ENCODE measurements around the gene YWHAG.
"Not testable (repeated sequence)": the region's sequence is repeated elsewhere in the genome, so short reads cannot be mapped to it uniquely, and the experiment has no call there.

Gene YWHAG

DNA sequence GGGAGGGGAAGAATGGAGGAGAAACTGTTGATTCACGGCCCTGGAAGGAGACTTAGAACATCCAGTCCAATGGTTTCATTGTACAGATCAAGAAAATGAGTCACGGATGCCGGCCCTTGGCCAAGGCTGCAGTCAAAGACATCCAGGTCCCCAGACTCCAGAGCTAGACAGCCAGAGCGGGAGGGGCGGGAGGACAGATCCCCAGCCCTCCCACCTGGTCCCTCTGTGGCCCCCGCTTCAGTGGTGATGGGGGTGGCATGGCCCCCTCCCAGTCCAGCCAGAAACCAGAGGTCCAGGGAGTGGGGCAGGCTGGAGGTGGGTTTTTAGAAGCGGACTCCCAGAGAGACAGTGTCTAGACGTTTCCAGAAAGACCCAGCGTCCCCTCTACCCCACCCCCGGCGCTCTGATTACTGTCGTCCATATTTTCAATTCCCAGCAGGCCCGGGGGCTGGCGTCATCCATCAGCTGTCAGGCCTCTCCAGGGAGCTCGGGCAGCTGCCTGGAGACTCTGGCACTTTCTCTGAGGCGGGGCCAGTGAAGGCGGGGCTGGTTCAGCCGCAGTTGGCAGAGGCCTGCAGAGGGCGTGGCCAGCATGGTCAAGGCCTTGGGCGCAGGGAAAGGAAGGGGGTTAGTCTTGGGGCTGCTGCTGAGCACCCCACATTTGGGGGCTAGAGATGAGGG is 64.3 kb downstream of the YWHAG start:
- peak; percentile 85 for DNase-seq (ENCODE audit: low spot score)

DNA sequence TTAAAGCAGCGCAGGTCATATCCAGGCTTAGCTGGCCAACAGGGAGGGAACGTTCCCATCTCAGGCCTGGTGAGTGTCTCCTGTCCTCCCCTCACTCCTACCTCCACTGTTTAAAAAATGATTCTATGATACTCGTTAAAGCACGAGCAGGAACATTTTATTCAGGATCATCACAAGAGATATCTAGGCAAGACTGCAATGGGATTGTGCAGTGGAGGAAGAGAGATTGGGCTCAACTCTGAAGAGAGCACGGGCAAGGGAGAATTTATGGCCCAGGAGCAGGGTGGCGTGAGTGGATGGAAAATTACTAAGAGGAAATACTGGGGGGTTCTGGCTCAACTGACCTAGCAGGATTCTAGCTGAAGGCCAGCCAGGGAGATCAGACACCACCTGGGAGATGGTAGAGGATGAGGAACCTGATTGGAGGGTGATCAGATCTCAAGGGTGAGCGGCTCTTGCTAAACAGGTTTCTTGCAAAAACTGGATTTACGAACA is 65.3 kb downstream of the YWHAG start:
- DNase-seq (ENCODE audit: low spot score) = no peak

- DNase-seq (ENCODE audit: low spot score) = not testable (repeated sequence)
These were observed 65.9 kb downstream of the YWHAG start for GRCh38 chr7:76292911-76293310.

DNA sequence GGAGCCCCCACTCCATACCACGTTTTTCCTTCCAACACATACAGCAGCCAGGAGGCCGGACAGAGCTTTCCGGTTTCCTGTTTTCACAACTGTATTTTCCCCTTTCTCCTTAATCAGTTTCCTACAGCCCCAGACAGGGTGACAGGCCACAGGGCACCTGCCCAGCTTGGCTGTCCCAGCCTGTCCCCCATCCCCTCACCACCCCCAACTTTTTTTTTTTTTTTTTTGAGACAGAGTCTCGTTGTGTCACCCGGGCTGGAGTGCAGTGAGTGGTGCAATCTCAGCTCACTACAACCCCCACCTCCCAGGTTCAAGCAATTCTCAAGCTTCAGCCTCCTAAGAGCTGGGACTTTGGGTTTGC is 66.6 kb downstream of the YWHAG start:
- DNase-seq (ENCODE audit: low spot score) = no peak

GRCh38 chr7:76291351-76292212 is 67.2 kb downstream of the YWHAG start:
- peak; percentile 95 for DNase-seq (ENCODE audit: low spot score)

- DNase-seq (ENCODE audit: low spot score) = not testable (repeated sequence)
These were observed 67.9 kb downstream of the YWHAG start for GRCh38 chr7:76290847-76291350.

DNA sequence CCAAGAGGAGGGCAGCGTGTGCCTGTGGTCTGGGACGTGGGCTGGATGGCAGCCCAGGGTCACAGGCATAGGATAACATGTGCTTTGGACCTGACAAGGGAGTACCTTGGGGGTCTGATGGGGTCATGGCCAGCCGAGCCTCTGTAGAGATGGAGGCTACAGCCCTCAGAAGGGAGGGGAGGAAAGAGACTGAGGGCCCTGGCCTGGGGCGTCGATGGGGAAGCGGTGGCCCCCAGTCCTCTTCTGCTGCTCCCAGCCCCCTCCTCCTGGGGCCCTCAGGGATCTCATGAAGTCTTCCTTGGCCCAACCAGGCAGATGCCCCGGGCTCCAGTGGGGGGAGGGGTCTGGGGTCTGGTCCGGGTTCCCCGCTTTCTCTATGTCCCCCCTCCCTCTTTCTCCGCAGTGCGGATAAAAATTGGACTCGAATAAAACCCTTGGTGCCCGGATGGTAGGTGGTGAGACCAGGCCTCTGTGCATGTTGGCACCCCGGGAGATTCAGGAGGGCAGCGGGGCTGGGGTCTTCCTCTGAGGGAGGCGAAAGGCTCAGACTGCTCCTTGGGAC is 71.9 kb downstream of the YWHAG start:
- DNase-seq (ENCODE audit: low spot score) = no peak

GRCh38 chr7:76285604-76286374 is 73.0 kb downstream of the YWHAG start:
- DNase-seq (ENCODE audit: low spot score) = no peak

GRCh38 chr7:76283254-76284159 is 75.3 kb downstream of the YWHAG start:
- no peak for DNase-seq (ENCODE audit: low spot score)

- no peak for DNase-seq (ENCODE audit: low spot score)
These were observed 76.2 kb downstream of the YWHAG start for GRCh38 chr7:76282344-76283253.

DNA sequence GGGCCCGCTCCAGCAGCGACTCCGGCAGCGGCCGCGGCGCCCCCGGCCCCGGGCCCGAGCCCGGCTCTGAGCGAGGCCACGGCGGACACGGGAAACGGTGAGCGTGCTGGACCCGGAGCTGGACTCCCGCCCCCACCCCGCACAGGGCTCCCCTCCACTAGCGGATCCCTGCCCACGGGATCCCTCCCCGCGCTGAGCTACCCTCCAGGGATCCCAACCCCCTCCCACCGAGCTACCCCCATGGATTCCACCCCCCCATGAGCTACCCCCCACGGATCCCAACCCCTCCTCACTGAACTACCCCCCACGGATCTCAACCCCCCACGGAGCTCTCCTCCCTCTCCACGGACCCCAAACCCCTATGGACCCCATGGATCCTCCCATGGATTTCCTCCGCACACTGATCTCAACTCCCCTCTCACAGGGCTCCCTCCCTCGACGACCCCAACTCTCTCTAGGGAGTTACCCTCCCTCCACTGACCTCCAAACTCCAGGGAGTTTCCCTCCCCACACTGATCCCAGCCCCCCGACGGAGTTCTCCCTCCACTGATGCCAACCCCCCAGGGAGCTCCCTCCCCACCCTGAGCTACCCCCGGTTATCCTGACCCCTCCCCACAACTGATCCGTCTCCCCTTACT is 77.0 kb downstream of the YWHAG start:
- DNase-seq (ENCODE audit: low spot score) = no peak

DNA sequence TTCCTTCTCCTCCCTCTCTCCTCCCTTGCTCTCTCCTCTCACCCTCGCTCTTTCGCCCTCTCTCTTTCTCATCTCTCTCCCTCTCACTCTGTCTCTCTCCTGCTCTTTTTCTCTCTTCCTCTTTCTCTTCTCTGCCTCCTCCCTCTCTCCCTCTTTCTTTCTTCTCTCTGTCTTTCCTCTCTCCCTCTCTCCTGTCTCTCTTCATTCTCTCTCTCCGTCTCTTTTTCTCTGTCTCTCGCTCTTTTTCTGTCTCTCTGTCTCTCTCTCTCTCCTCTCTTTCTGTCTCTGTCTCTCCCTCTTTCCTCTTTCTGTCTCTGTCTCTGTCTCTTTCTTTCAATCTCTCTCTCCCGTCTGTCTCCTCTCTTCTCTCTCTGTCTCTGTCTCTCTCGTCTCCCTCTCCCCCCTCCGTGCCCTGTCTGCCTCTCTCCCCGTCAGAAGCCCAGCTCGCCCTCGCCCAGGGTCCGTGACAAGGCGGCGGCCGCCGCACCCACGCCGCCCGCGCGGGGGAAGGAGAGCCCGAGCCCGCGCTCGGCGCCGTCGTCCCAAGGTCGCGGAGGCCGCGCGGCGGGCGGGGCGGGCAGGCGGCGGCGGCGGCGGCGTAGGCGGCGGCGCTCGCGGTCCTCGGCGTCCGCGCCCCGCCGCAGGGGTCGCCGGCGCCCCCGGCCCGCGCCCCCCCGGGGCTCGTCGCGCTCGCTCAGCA is 77.6 kb downstream of the YWHAG start:
- DNase-seq (ENCODE audit: low spot score) = no peak

DNA sequence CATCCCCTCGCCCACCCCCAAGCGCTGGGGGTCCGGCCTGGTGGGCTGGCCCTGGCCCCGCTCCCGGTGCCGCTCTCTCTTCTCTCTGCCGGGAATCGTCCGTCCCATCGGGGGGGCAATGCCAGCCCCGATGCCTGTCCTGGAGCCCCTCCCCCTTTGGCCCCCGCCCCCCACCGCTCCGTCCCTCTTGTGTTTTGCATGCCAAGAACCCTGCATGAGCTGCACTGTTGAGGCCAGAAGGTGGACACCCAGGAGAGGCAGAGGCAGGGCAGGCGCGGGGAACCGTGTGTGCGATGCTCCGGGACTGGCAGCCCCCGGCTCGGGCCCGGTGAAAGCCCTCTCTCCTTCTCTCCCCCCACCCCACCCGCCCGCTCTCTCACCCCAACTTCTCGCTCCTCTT is 78.4 kb downstream of the YWHAG start:
- no peak for DNase-seq (ENCODE audit: low spot score)

GRCh38 chr7:76278540-76278939 is 80.3 kb downstream of the YWHAG start:
- DNase-seq (ENCODE audit: low spot score) = no peak
